Neural cell (in vitro differentiated cells): ENCODE results near the gene PNRC2.

Experiments
- EP300 ChIP-seq: fragments of 450-650 bp; conservative IDR thresholded peaks from 2 replicates; pipeline ENCODE4 v1.6.1; 2014; ENCODE audit warnings: antibody characterized with exemption, mild to moderate bottlenecking, moderate library complexity; ENCODE audit not compliant: poor library complexity, severe bottlenecking
- EZH2 ChIP-seq: fragments of 200-600, 300-800 bp; shearing (Covaris generic), sonication (generic); IDR thresholded peaks from 2 replicates; pipeline ENCODE4 v1.6.1; 2014; ENCODE audit warnings: antibody characterized with exemption, low read length, borderline replicate concordance, mild to moderate bottlenecking; ENCODE audit not compliant: insufficient read depth, poor library complexity, severe bottlenecking
- POLR2AphosphoS5 ChIP-seq: IDR thresholded peaks from 2 replicates; pipeline ENCODE4 v1.6.1; 2012
- SMC3 ChIP-seq: fragments of 450-650 bp; conservative IDR thresholded peaks from 2 replicates; pipeline ENCODE4 v1.6.1; 2014; ENCODE audit warnings: antibody characterized with exemption, mild to moderate bottlenecking, moderate library complexity; ENCODE audit not compliant: poor library complexity
- TF ChIP-seq, protein P1 (sequence below): fragments of 450-650 bp; IDR thresholded peaks from 2 replicates; pipeline ENCODE4 v1.5.1; 2014; ENCODE audit warnings: antibody characterized with exemption, mild to moderate bottlenecking, moderate library complexity; ENCODE audit not compliant: poor library complexity, severe bottlenecking

DNA sequence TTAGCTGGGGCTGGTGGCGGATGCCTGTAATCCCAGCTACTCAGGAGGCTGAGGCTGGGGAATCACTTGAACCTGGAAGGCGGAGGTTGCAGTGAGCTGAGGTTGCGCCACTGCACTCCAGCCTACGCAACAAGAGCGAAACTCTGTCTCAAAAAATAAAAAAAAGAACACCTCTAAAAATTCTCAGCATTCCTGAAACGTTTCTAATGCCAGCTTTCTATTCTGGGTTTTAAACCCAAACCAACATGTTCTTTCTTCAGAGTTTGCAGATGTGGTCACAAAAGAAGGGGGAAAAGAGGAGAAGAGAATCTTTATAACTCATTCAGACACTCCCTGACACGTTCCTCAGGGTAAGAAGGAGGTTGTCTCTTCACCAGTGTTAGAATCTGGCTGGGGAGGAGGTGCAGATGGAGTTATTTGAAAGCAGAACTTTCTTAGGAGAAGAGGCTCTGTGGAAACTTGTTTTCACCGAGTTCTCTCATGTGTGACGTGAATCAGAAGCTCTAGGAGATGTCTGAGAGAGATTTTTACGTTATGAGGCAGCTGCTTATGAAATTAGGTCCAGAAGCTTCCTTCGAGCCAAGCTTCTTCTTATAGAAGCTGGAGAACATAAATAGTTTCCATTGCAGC, 28.7 kb upstream of the PNRC2 start:
- TF ChIP-seq, protein P1, sequence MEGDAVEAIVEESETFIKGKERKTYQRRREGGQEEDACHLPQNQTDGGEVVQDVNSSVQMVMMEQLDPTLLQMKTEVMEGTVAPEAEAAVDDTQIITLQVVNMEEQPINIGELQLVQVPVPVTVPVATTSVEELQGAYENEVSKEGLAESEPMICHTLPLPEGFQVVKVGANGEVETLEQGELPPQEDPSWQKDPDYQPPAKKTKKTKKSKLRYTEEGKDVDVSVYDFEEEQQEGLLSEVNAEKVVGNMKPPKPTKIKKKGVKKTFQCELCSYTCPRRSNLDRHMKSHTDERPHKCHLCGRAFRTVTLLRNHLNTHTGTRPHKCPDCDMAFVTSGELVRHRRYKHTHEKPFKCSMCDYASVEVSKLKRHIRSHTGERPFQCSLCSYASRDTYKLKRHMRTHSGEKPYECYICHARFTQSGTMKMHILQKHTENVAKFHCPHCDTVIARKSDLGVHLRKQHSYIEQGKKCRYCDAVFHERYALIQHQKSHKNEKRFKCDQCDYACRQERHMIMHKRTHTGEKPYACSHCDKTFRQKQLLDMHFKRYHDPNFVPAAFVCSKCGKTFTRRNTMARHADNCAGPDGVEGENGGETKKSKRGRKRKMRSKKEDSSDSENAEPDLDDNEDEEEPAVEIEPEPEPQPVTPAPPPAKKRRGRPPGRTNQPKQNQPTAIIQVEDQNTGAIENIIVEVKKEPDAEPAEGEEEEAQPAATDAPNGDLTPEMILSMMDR: no peak
- TF ChIP-seq POLR2AphosphoS5: no peak
- no peak for TF ChIP-seq EZH2
- no peak for TF ChIP-seq EP300
- no peak for TF ChIP-seq SMC3
